ENCODE data around the gene KLHL26.

KLHL26 gene

GRCh38 chr19:18682807-18683108 lies 45.9 kb downstream of the KLHL26 start:
- H3K9me3 ChIP-seq (ENCODE audit: control insufficient read depth, low read length), result no peaks in the 10 kb centered on the region
- H3K9ac ChIP-seq (ENCODE audit: low read length), result peak overlapping the region; percentile 76
- H3K4me3 ChIP-seq (ENCODE audit: low read length), result peak overlapping the region; percentile 80
- H3K27me3 ChIP-seq (ENCODE audit: control insufficient read depth, insufficient read depth, low read length), result no peaks in the 10 kb centered on the region
- peaks cover 20% of the 10 kb centered on the region for H3K4me1 ChIP-seq (ENCODE audit: control insufficient read depth, insufficient read depth, low read length)
- no peaks in the 10 kb centered on the region for H3K36me3 ChIP-seq (ENCODE audit: control insufficient read depth, insufficient read depth, low read length)

- Histone ChIP-seq H3K4me1 (ENCODE audit: control insufficient read depth, insufficient read depth, low read length) (peaks cover 15% of the 10 kb centered on the region), H3K9ac (ENCODE audit: low read length) (peak within 1 kb of the TSS; percentile 76), H3K4me3 (ENCODE audit: low read length) (peak within 1 kb of the TSS; percentile 80), H3K9me3 (ENCODE audit: control insufficient read depth, low read length) (no peaks in the 10 kb centered on the region), H3K36me3 (ENCODE audit: control insufficient read depth, insufficient read depth, low read length) (no peaks in the 10 kb centered on the region), H3K27me3 (ENCODE audit: control insufficient read depth, insufficient read depth, low read length) (no peaks in the 10 kb centered on the region)
Observed at GRCh38 chr19:18683109-18683957, 46.5 kb downstream of the KLHL26 start, which contains the start of gene CRTC1. Gene CRTC1 (plus strand): TSS chr19:18683680. CDS start chr19:18683703, 23 bp downstream.

DNA sequence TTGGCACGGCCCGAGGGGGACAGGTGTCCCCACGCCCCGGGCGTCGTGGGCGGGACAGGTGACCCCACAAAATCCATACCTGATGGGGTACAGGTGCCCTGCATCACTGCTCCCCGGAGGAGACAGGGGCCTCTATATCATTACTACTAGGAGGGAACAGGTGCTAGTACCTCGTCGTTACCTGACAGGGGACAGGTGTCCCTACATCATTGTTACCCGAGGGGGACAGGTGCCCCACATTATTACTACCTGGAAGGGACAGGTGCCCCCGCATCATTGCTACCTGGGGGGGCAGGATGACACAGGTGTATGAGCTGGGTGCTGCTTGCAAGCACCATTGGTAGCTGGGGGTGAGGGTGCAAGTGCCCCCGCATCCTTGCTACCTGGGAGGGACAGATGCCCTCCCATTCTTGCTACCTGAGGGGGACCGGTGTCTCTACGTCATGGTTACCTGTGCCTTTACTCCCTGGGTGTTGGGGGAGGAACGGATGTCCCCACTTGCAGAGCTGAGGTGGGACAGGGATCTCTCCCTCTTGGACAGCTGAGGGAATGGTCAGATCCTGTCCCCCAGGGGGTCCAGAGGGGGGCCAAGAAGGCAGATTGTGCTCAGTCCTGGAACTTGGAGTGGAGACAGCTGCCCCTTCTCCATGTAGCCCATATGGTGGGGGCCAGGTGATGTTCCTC lies 47.3 kb downstream of the KLHL26 start:
- peak overlapping the region; percentile 56 for H3K4me3 ChIP-seq (ENCODE audit: low read length)

DNA sequence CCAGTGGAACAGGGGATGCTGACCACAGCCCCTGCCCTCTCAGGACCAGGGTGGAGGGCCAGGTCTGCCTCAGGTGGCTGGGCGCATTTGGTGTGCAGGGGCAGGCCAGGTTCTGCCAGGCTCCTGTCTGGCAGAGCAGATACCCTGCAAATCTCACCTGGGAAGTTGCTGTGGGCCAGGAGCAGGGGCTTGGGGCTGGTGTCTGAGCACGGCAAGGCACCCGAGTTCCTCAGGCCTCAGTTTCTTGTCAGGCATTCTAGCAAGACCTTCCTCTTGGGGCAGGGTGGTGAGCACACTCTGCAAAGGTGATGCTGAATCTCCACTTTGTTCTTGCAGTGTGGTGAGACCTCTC lies 47.8 kb downstream of the KLHL26 start:
- Histone ChIP-seq H3K9me3 (ENCODE audit: control insufficient read depth, low read length) (no peaks in the 10 kb centered on the region), H3K9ac (ENCODE audit: low read length) (peak overlapping the region; percentile 53), H3K4me1 (ENCODE audit: control insufficient read depth, insufficient read depth, low read length) (peaks cover 14% of the 10 kb centered on the region), H3K36me3 (ENCODE audit: control insufficient read depth, insufficient read depth, low read length) (no peaks in the 10 kb centered on the region), H3K4me3 (ENCODE audit: low read length) (peak overlapping the region; percentile 56), H3K27me3 (ENCODE audit: control insufficient read depth, insufficient read depth, low read length) (no peaks in the 10 kb centered on the region)

More for the DNA sequence above, 47.3 kb downstream of the KLHL26 start:
- Histone ChIP-seq H3K27me3 (ENCODE audit: control insufficient read depth, insufficient read depth, low read length) (no peaks in the 10 kb centered on the region), H3K9ac (ENCODE audit: low read length) (peak overlapping the region; percentile 53), H3K9me3 (ENCODE audit: control insufficient read depth, low read length) (no peaks in the 10 kb centered on the region), H3K4me1 (ENCODE audit: control insufficient read depth, insufficient read depth, low read length) (peaks cover 14% of the 10 kb centered on the region), H3K36me3 (ENCODE audit: control insufficient read depth, insufficient read depth, low read length) (no peaks in the 10 kb centered on the region)

DNA sequence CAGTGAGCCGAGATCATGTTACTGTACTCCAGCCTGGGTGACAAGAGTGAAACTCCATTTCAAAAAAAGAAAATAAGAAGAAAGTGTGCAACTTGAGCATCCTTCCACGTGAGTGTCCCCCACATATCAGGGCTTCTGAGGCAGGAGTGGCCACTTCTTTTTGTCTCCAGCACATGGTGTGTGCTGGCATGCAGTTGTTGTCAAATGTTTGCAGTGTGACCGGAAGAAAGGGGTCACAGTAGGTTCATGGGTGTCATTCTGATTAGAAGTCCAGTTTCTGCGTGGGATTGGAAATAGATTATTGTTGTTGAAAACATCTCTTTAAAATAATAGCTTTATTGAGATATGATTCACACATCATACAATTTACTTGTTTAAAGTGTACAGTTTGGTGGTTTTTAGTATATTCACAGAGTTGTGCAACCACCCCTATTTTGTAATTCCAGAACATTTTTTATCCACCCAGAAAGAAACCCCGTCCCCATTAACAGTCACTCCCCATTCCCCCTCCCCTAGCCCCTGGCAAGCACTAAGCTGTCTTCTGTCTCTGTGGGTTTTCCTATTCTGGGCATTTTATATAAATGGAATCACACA lies 48.9 kb downstream of the KLHL26 start:
- Histone ChIP-seq H3K27me3 (ENCODE audit: control insufficient read depth, insufficient read depth, low read length) (no peaks in the 10 kb centered on the region), H3K36me3 (ENCODE audit: control insufficient read depth, insufficient read depth, low read length) (no peaks in the 10 kb centered on the region), H3K9ac (ENCODE audit: low read length) (no peak overlapping the region), H3K4me3 (ENCODE audit: low read length) (no peak overlapping the region), H3K4me1 (ENCODE audit: control insufficient read depth, insufficient read depth, low read length) (peaks cover 14% of the 10 kb centered on the region), H3K9me3 (ENCODE audit: control insufficient read depth, low read length) (no peaks in the 10 kb centered on the region)

DNA sequence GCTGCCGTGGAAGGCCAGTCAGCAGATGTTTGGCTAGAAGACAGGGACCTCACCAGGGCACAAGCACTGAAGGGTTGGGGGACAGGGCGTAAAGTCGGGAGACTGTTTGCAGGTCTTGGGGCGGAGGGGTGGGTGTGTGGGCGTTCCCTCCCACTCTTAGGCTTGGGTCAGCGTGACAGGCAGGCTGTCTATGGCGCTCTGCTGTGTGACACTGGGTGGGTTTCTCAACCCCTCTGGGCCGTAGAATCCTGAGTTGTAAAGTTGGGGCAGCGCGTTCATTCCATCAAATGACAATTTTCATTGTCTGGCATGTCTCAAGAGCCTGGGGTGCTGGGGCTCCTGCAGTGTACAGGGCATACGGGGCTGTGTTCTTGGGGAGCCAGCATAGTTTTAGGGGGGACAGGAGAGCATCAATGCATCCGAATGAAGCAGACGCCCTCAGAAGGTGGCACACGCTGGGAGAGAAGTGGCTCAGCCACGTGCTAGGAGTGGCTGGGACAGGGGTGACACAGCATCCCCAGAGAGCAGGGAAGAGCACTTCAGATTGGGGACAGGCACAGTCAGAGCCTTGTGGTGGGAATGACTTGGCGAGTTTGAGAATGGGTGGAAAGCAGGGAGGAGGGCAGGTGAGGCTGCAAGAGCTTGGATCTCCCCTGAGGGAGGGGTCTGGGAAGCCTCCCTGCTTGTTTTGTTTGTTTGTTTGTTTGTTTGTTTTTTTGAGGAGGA lies 51.1 kb downstream of the KLHL26 start:
- H3K4me3 ChIP-seq (ENCODE audit: low read length), result no peak overlapping the region
- H3K36me3 ChIP-seq (ENCODE audit: control insufficient read depth, insufficient read depth, low read length), result no peaks in the 10 kb centered on the region

GRCh38 chr19:18696023-18696422 lies 59.2 kb downstream of the KLHL26 start:
- Histone ChIP-seq H3K4me1 (ENCODE audit: control insufficient read depth, insufficient read depth, low read length) (peaks cover 28% of the 10 kb centered on the region), H3K36me3 (ENCODE audit: control insufficient read depth, insufficient read depth, low read length) (no peaks in the 10 kb centered on the region), H3K27me3 (ENCODE audit: control insufficient read depth, insufficient read depth, low read length) (no peaks in the 10 kb centered on the region), H3K9me3 (ENCODE audit: control insufficient read depth, low read length) (no peaks in the 10 kb centered on the region), H3K9ac (ENCODE audit: low read length) (no peak overlapping the region), H3K4me3 (ENCODE audit: low read length) (no peak overlapping the region)

More for the DNA sequence above, 51.1 kb downstream of the KLHL26 start:
- H3K9me3 ChIP-seq (ENCODE audit: control insufficient read depth, low read length), result no peaks in the 10 kb centered on the region
- peaks cover 11% of the 10 kb centered on the region for H3K4me1 ChIP-seq (ENCODE audit: control insufficient read depth, insufficient read depth, low read length)
- no peak overlapping the region for H3K9ac ChIP-seq (ENCODE audit: low read length)
- H3K27me3 ChIP-seq (ENCODE audit: control insufficient read depth, insufficient read depth, low read length), result no peaks in the 10 kb centered on the region

DNA sequence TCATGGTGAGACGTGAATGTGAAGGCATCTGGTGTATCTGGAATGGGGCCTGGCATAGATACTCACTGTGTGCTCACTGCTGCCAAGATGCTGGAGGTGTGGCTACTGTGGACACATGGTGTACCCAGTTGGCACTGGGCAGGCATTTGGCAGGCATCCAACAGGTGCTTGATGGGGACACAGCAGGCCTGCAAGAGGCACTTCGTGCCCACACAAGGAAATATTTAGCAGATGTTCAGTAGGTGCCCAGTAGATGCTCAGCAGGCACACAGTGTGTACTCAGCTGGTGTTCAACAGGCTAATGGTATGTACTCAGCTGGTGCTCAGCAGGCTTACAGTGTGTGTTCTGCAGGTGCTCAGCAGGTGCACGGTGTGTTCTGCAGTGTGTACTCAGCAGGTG lies 60.9 kb downstream of the KLHL26 start:
- Histone ChIP-seq H3K27me3 (ENCODE audit: control insufficient read depth, insufficient read depth, low read length) (no peaks in the 10 kb centered on the region), H3K36me3 (ENCODE audit: control insufficient read depth, insufficient read depth, low read length) (no peaks in the 10 kb centered on the region), H3K9ac (ENCODE audit: low read length) (no peak overlapping the region), H3K4me1 (ENCODE audit: control insufficient read depth, insufficient read depth, low read length) (peaks cover 30% of the 10 kb centered on the region), H3K9me3 (ENCODE audit: control insufficient read depth, low read length) (no peaks in the 10 kb centered on the region), H3K4me3 (ENCODE audit: low read length) (no peak overlapping the region)

DNA sequence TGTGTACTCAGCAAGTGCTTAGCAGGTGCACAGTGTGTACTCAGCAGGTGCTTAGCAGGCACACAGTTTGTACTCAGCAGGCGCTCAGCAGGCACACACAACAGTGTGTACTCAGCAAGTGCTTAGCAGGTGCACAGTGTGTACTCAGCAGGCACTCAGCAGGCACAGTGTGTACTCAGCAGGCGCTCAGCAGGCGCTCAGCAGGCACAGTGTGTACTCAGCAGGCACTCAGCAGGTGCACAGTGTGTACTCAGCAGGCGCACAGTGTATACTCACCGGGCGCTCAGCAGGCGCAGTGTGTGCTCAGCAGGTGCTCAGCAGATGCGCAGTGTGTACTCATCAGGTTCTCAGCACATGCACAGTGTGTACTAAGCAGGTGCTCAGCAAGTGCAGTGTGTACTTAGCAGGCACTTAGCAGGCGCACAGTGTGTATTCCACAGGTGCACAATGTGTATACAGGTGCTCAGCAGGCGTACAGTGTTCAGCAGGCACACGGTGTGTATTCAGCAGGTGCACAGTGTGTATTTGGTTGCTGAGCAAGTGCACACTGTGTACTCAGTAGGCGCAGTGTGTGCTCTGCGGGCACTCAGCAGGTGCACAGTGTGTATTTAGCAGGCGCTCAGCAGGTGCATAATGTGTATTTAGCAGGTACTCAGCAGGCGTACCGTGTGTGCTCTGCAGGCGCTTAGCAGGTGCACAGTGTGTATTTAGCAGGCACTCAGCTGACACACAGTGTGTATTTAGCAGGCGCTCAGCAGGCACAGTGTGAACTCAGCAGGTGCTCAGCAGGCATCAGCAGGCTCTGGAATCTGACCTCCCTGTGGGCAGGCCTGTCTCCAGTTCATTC lies 61.7 kb downstream of the KLHL26 start:
- Histone ChIP-seq H3K4me3 (ENCODE audit: low read length) (no peak overlapping the region), H3K9ac (ENCODE audit: low read length) (no peak overlapping the region), H3K36me3 (ENCODE audit: control insufficient read depth, insufficient read depth, low read length) (no peaks in the 10 kb centered on the region), H3K27me3 (ENCODE audit: control insufficient read depth, insufficient read depth, low read length) (no peaks in the 10 kb centered on the region), H3K9me3 (ENCODE audit: control insufficient read depth, low read length) (no peaks in the 10 kb centered on the region), H3K4me1 (ENCODE audit: control insufficient read depth, insufficient read depth, low read length) (peaks cover 30% of the 10 kb centered on the region)

GRCh38 chr19:18699403-18700054 lies 62.7 kb downstream of the KLHL26 start:
- Histone ChIP-seq H3K4me1 (ENCODE audit: control insufficient read depth, insufficient read depth, low read length) (peaks cover 30% of the 10 kb centered on the region), H3K9ac (ENCODE audit: low read length) (no peak overlapping the region), H3K36me3 (ENCODE audit: control insufficient read depth, insufficient read depth, low read length) (no peaks in the 10 kb centered on the region), H3K9me3 (ENCODE audit: control insufficient read depth, low read length) (no peaks in the 10 kb centered on the region), H3K27me3 (ENCODE audit: control insufficient read depth, insufficient read depth, low read length) (no peaks in the 10 kb centered on the region), H3K4me3 (ENCODE audit: low read length) (no peak overlapping the region)

All from mucosa of stomach (tissue), 1 donor.